Left ventricle myocardium inferior (tissue), 1 donor: ENCODE results near the gene MGLL. TPM values are rescaled to one million over a fixed set of nuclear protein-coding genes. Genes with fewer than 3 reads are reported as not detected.

Experiments used
- DNase-seq: peaks from one replicate; pipeline ENCODE4 v3.0.0-alpha.2; 2020
- H3K27ac ChIP-seq: fragments of 200-600 bp; replicated peaks from 2 replicates; pipeline ENCODE4 v1.8.0; 2021
- H3K27me3 ChIP-seq: fragments of 200-600 bp; 2 replicates; pipeline ENCODE4 v1.8.0; 2021; ENCODE audit warnings: low read depth
- H3K36me3 ChIP-seq: fragments of 200-600 bp; 2 replicates; pipeline ENCODE4 v1.8.0; 2021
- H3K4me1 ChIP-seq: fragments of 200-600 bp; 2 replicates; pipeline ENCODE4 v1.8.0; 2021
- H3K4me3 ChIP-seq: fragments of 200-600 bp; 2 replicates; pipeline ENCODE4 v1.8.0; 2021; ENCODE audit warnings: mild to moderate bottlenecking, moderate library complexity
- H3K9me3 ChIP-seq: fragments of 200-600 bp; replicated peaks from 2 replicates; pipeline ENCODE4 v1.8.0; 2021
- CTCF ChIP-seq: fragments of 200-600 bp; IDR thresholded peaks from 2 replicates; pipeline ENCODE4 v1.8.0; 2021; ENCODE audit warnings: antibody characterized with exemption, mild to moderate bottlenecking, borderline replicate concordance
- intact Hi-C: fragments of 100-400 bp; cut with micrococcal nuclease; formaldehyde crosslinking; loops from one replicate; pipeline ENCODE4 v1.11.0; 2022
- total RNA-seq: library from RNA; stranded (reverse); fragmentation: NEBNext Ultra II Directional; extraction: Animal tissue kit (Norgen Biotek cat#: 25700); gene quantifications from one replicate; pipeline ENCODE4 v1.2.1, GENCODE V29; 2021
- donor health status: DM: no; HTN: yes; CAD: no; lungs with severe emphysema.

MGLL gene
- total RNA-seq, 1 donor from 2014 or later = 67.0 TPM

- Histone ChIP-seq H3K9me3 (no peaks in the 10 kb centered on the region), H3K27me3 (no peaks in the 10 kb centered on the region), H3K27ac (no peak overlapping the region), H3K4me3 (no peak overlapping the region), H3K4me1 (no peaks in the 10 kb centered on the region), H3K36me3 (no peaks in the 10 kb centered on the region)
- intact Hi-C loops = no loop called here
- no peak for TF ChIP-seq CTCF
- no peak for DNase-seq
Measured at GRCh38 chr3:127855246-127855645, 32.9 kb upstream of the MGLL start.

- Histone ChIP-seq H3K27ac (no peak overlapping the region), H3K4me1 (no peaks in the 10 kb centered on the region), H3K36me3 (no peaks in the 10 kb centered on the region), H3K27me3 (no peaks in the 10 kb centered on the region), H3K4me3 (no peak overlapping the region), H3K9me3 (no peaks in the 10 kb centered on the region)
- intact Hi-C loops = no loop called here
- no peak for DNase-seq
- TF ChIP-seq CTCF = peak; percentile 17
Measured at GRCh38 chr3:127853681-127854080, 31.4 kb upstream of the MGLL start.

- no peak overlapping the region for H3K4me3 ChIP-seq
- no peak overlapping the region for H3K27ac ChIP-seq
- intact Hi-C loops = no loop called here
- H3K4me1 ChIP-seq = no peaks in the 10 kb centered on the region
- H3K27me3 ChIP-seq = no peaks in the 10 kb centered on the region
- TF ChIP-seq CTCF = no peak
- no peaks in the 10 kb centered on the region for H3K9me3 ChIP-seq
- H3K36me3 ChIP-seq = no peaks in the 10 kb centered on the region
- no peak for DNase-seq
Measured at GRCh38 chr3:127851899-127852298, 29.6 kb upstream of the MGLL start.

- no peaks in the 10 kb centered on the region for H3K4me1 ChIP-seq
- no peak overlapping the region for H3K4me3 ChIP-seq
- DNase-seq = no peak
- H3K36me3 ChIP-seq = no peaks in the 10 kb centered on the region
- no peak for TF ChIP-seq CTCF
- intact Hi-C loops = no loop called here
- no peaks in the 10 kb centered on the region for H3K27me3 ChIP-seq
- H3K27ac ChIP-seq = no peak overlapping the region
- no peaks in the 10 kb centered on the region for H3K9me3 ChIP-seq
Measured at GRCh38 chr3:127849368-127849767, 27.1 kb upstream of the MGLL start.

GRCh38 chr3:127848131-127849129 is 26.1 kb upstream of the MGLL start:
- Histone ChIP-seq H3K27ac (no peak overlapping the region), H3K4me1 (no peaks in the 10 kb centered on the region), H3K27me3 (no peaks in the 10 kb centered on the region), H3K4me3 (no peak overlapping the region), H3K36me3 (no peaks in the 10 kb centered on the region), H3K9me3 (no peaks in the 10 kb centered on the region)
- DNase-seq = no peak
- TF ChIP-seq CTCF = peak; percentile 18
- intact Hi-C loops = no loop called here
